Ectodermal cell (in vitro differentiated cells): ENCODE results near the gene FBXL17.

Experiments
- H3K27ac ChIP-seq: 2 replicates; pipeline ENCODE4 v1.7.0; 2013; ENCODE audit warnings: mild to moderate bottlenecking, low read depth, low read length; ENCODE audit not compliant: insufficient read depth, poor library complexity, severe bottlenecking
- H3K27me3 ChIP-seq: 2 replicates; pipeline ENCODE4 v1.7.0; 2013; ENCODE audit warnings: mild to moderate bottlenecking, low read length; ENCODE audit not compliant: insufficient read depth, control insufficient read depth, poor library complexity, severe bottlenecking
- H3K36me3 ChIP-seq: one replicate; pipeline ENCODE4 v1.7.0; 2013; ENCODE audit warnings: low read length; ENCODE audit not compliant: control insufficient read depth, insufficient read depth
- H3K4me1 ChIP-seq: one replicate; pipeline ENCODE4 v1.7.0; 2013; ENCODE audit warnings: low read length; ENCODE audit not compliant: control insufficient read depth, insufficient read depth
- H3K4me3 ChIP-seq: 2 replicates; pipeline ENCODE4 v1.7.0; 2013; ENCODE audit warnings: low read depth, low read length, control low read depth; ENCODE audit not compliant: insufficient read depth
- H3K9me3 ChIP-seq: 2 replicates; pipeline ENCODE4 v1.7.0; 2013; ENCODE audit warnings: mild to moderate bottlenecking, low read length, moderate library complexity; ENCODE audit not compliant: control insufficient read depth
- WGBS, 2 experiments: methylation state at CpG; one replicate each; pipeline ENCODE4 v1.1.7; 2013; ENCODE audit warnings: missing lambda C conversion rate in 2 of 2; 5-methylcytosine and 5-hydroxymethylcytosine counted together

FBXL17 gene

GRCh38 chr5:108257996-108258395 is 123.9 kb downstream of the FBXL17 start:
- Histone ChIP-seq H3K36me3 (no peaks in the 10 kb centered on the region), H3K9me3 (no peaks in the 10 kb centered on the region), H3K4me1 (peaks cover 6% of the 10 kb centered on the region), H3K27me3 (no peaks in the 10 kb centered on the region), H3K4me3 (no peak overlapping the region), H3K27ac (no peak overlapping the region)
- 95 to 98% methylated on average over 2 to 3 of the region's 3 CpGs for WGBS, 2 experiments

GRCh38 chr5:108255468-108255867 is 126.4 kb downstream of the FBXL17 start:
- 92 to 94% methylated on average over 2 of the region's 2 CpGs for WGBS, 2 experiments
- no peak overlapping the region for H3K4me3 ChIP-seq

GRCh38 chr5:108251350-108251749 is 130.5 kb downstream of the FBXL17 start:
- no peaks in the 10 kb centered on the region for H3K36me3 ChIP-seq
- no CpG with 5 or more reads among the region's 1 CpG for WGBS, 2 experiments
- H3K27ac ChIP-seq = no peak overlapping the region
- H3K27me3 ChIP-seq = no peaks in the 10 kb centered on the region
- H3K4me1 ChIP-seq = no peaks in the 10 kb centered on the region
- H3K9me3 ChIP-seq = no peaks in the 10 kb centered on the region
- H3K4me3 ChIP-seq = no peak overlapping the region

More at GRCh38 chr5:108255468-108255867, 126.4 kb downstream of the FBXL17 start:
- no peak overlapping the region for H3K27ac ChIP-seq
- no peaks in the 10 kb centered on the region for H3K9me3 ChIP-seq
- H3K4me1 ChIP-seq = peaks cover 6% of the 10 kb centered on the region
- no peaks in the 10 kb centered on the region for H3K27me3 ChIP-seq
- no peaks in the 10 kb centered on the region for H3K36me3 ChIP-seq

GRCh38 chr5:108249785-108250426 is 132.0 kb downstream of the FBXL17 start:
- H3K27ac ChIP-seq = no peak overlapping the region
- no peaks in the 10 kb centered on the region for H3K4me1 ChIP-seq
- no peak overlapping the region for H3K4me3 ChIP-seq
- no peaks in the 10 kb centered on the region for H3K36me3 ChIP-seq
- no peaks in the 10 kb centered on the region for H3K9me3 ChIP-seq
- H3K27me3 ChIP-seq = no peaks in the 10 kb centered on the region
- 82 to 90% methylated on average over 2 to 3 of the region's 3 CpGs for WGBS, 2 experiments

- no peaks in the 10 kb centered on the region for H3K4me1 ChIP-seq
- H3K27me3 ChIP-seq = no peaks in the 10 kb centered on the region
- H3K9me3 ChIP-seq = no peaks in the 10 kb centered on the region
- 84 to 98% methylated on average over 6 to 7 of the region's 7 CpGs for WGBS, 2 experiments
- H3K36me3 ChIP-seq = no peaks in the 10 kb centered on the region
- no peak overlapping the region for H3K4me3 ChIP-seq
- H3K27ac ChIP-seq = no peak overlapping the region
Observed at GRCh38 chr5:108249095-108249784, 132.7 kb downstream of the FBXL17 start.

GRCh38 chr5:108238936-108239887 is 142.7 kb downstream of the FBXL17 start:
- no peaks in the 10 kb centered on the region for H3K27me3 ChIP-seq
- H3K9me3 ChIP-seq = no peaks in the 10 kb centered on the region
- no peak overlapping the region for H3K4me3 ChIP-seq
- 83 to 86% methylated on average over 10 of the region's 10 CpGs for WGBS, 2 experiments
- peaks cover 1% of the 10 kb centered on the region for H3K4me1 ChIP-seq
- H3K27ac ChIP-seq = no peak overlapping the region
- H3K36me3 ChIP-seq = no peaks in the 10 kb centered on the region

- WGBS, 2 experiments = 90 to 91% methylated on average over 3 of the region's 4 CpGs
- Histone ChIP-seq H3K36me3 (no peaks in the 10 kb centered on the region), H3K4me1 (peaks cover 8% of the 10 kb centered on the region), H3K27me3 (no peaks in the 10 kb centered on the region), H3K4me3 (no peak overlapping the region), H3K27ac (no peak overlapping the region), H3K9me3 (no peaks in the 10 kb centered on the region)
Observed at GRCh38 chr5:108238461-108238860, 143.4 kb downstream of the FBXL17 start.

GRCh38 chr5:108233617-108234155 is 148.2 kb downstream of the FBXL17 start:
- Histone ChIP-seq H3K36me3 (no peaks in the 10 kb centered on the region), H3K4me1 (peaks cover 13% of the 10 kb centered on the region), H3K27ac (no peak overlapping the region), H3K4me3 (no peak overlapping the region), H3K9me3 (no peaks in the 10 kb centered on the region), H3K27me3 (no peaks in the 10 kb centered on the region)
- 51 to 65% methylated on average over 2 to 3 of the region's 3 CpGs for WGBS, 2 experiments

- H3K4me3 ChIP-seq = no peak overlapping the region
- H3K4me1 ChIP-seq = peaks cover 13% of the 10 kb centered on the region
- no peaks in the 10 kb centered on the region for H3K27me3 ChIP-seq
- H3K9me3 ChIP-seq = no peaks in the 10 kb centered on the region
- no peaks in the 10 kb centered on the region for H3K36me3 ChIP-seq
- H3K27ac ChIP-seq = no peak overlapping the region
Observed at GRCh38 chr5:108232805-108233204, 149.1 kb downstream of the FBXL17 start.

- Histone ChIP-seq H3K27me3 (no peaks in the 10 kb centered on the region), H3K4me3 (no peak overlapping the region), H3K4me1 (no peaks in the 10 kb centered on the region), H3K36me3 (no peaks in the 10 kb centered on the region), H3K27ac (no peak overlapping the region), H3K9me3 (no peaks in the 10 kb centered on the region)
Observed at GRCh38 chr5:108222011-108222410, 159.9 kb downstream of the FBXL17 start.
